Keratinocyte (primary cell): ENCODE measurements around the gene DUSP8. TPM values are rescaled to one million over a fixed set of nuclear protein-coding genes. Genes with fewer than 3 reads are reported as not detected.

Source experiments
- DNase-seq: peaks from one replicate; pipeline ENCODE4 v3.0.0-alpha.2; 2011; ENCODE audit warnings: low read depth, missing footprints, low spot score
- FAIRE-seq: peaks from 2 replicates; lab custom pipeline; 2011; peaks lifted over from hg19 to GRCh38; lab: Jason Lieb, UNC
- H2AFZ ChIP-seq: 2 replicates; pipeline ENCODE4 v1.6.0; 2012; ENCODE audit warnings: low read length, control low read depth, inconsistent platforms; ENCODE audit not compliant: control insufficient read depth
- H3K27ac ChIP-seq: 2 replicates; pipeline ENCODE4 v1.5.1; 2011; ENCODE audit warnings: low read length; ENCODE audit not compliant: control insufficient read depth, insufficient read depth
- H3K27me3 ChIP-seq: 3 replicates; pipeline ENCODE4 v1.6.0; 2011; ENCODE audit warnings: low read length; ENCODE audit not compliant: control insufficient read depth, insufficient read depth; ENCODE audit errors: extremely low read depth
- H3K36me3 ChIP-seq, 2 experiments: 2 replicates in 1 of 2; 3 replicates in 1 of 2; pipeline ENCODE4 v1.5.1; 2011; ENCODE audit warnings: low read length in 2 of 2, mild to moderate bottlenecking in 1 of 2; ENCODE audit not compliant: control insufficient read depth in 2 of 2, insufficient read depth in 2 of 2; ENCODE audit errors: extremely low read depth in 1 of 2
- H3K4me1 ChIP-seq: 3 replicates; pipeline ENCODE4 v1.5.1; 2011; ENCODE audit warnings: low read length; ENCODE audit not compliant: control insufficient read depth, insufficient read depth; ENCODE audit errors: extremely low read depth
- H3K4me2 ChIP-seq: 3 replicates; pipeline ENCODE4 v1.6.0; 2011; ENCODE audit warnings: low read depth, low read length; ENCODE audit not compliant: control insufficient read depth, insufficient read depth; ENCODE audit errors: extremely low read depth
- H3K4me3 ChIP-seq, 3 experiments: fragments of 200-600 bp in 1 of 3; sonication (generic) in 1 of 3; 2 replicates in 2 of 3; 3 replicates in 1 of 3; pipeline ENCODE4 v1.5.1; 2011 to 2016; ENCODE audit warnings: low read length in 3 of 3, mild to moderate bottlenecking in 3 of 3, control low read depth in 2 of 3, inconsistent platforms in 1 of 3, low read depth in 1 of 3, mixed read lengths in 1 of 3, mixed run types in 1 of 3, moderate library complexity in 1 of 3; ENCODE audit not compliant: control insufficient read depth in 2 of 3, insufficient read depth in 2 of 3; ENCODE audit errors: extremely low read depth in 1 of 3
- H3K79me2 ChIP-seq: 2 replicates; pipeline ENCODE4 v1.6.0; 2012; ENCODE audit warnings: low read length; ENCODE audit not compliant: control insufficient read depth, insufficient read depth
- H3K9ac ChIP-seq: 3 replicates; pipeline ENCODE4 v1.6.0; 2011; ENCODE audit warnings: low read length; ENCODE audit not compliant: control insufficient read depth, insufficient read depth; ENCODE audit errors: extremely low read depth
- H3K9me1 ChIP-seq: 3 replicates; pipeline ENCODE4 v1.6.0; 2011; ENCODE audit warnings: low read length; ENCODE audit not compliant: control insufficient read depth, insufficient read depth; ENCODE audit errors: extremely low read depth
- H3K9me3 ChIP-seq: 2 replicates; pipeline ENCODE4 v1.5.1; 2012; ENCODE audit warnings: low read depth, low read length; ENCODE audit not compliant: control insufficient read depth
- H4K20me1 ChIP-seq: 3 replicates; pipeline ENCODE4 v1.6.0; 2011; ENCODE audit warnings: low read length; ENCODE audit not compliant: control insufficient read depth, insufficient read depth; ENCODE audit errors: extremely low read depth
- CTCF ChIP-seq, 3 experiments: IDR thresholded peaks in 1 of 3; conservative IDR thresholded peaks in 1 of 3; optimal IDR thresholded peaks in 1 of 3; 2 replicates in 2 of 3; 3 replicates in 1 of 3; pipeline versions ENCODE3 to v1.5.1; 2011; ENCODE audit warnings: low read length in 3 of 3, mild to moderate bottlenecking in 3 of 3, moderate library complexity in 2 of 3, control low read depth in 1 of 3, inconsistent platforms in 1 of 3; ENCODE audit not compliant: insufficient read depth in 2 of 3; ENCODE audit errors: extremely low read depth in 1 of 3
- EZH2 ChIP-seq: IDR thresholded peaks from one replicate; pipeline ENCODE4 v1.6.1; 2012; ENCODE audit warnings: inconsistent platforms, mild to moderate bottlenecking, low read length, moderate library complexity
- dilution Hi-C: fragments of 300-500 bp; cut with MboI; formaldehyde crosslinking; loops from one replicate; pipeline ENCODE4 v1.7.0; 2020; ENCODE audit warnings: low sequenced_read_pairs; ENCODE audit not compliant: extremely low pct_ligation_motif_present
- polyA plus RNA-seq, 5 experiments: library from polyadenylated mRNA; depleted of rRNA in 3 of 5; stranded (reverse) in 3 of 5; stranded (forward) in 1 of 5; unstranded in 1 of 5; fragments of >200 nt; gene quantifications; 1 replicate in 1 of 5; 2 replicates in 3 of 5; 3 replicates in 1 of 5; pipeline versions ENCODE4 v1.2.1 to v1.2.3, GENCODE V29; 2011 to 2012; ENCODE audit warnings: missing spikeins in 2 of 5, low read depth in 1 of 5, low replicate concordance in 1 of 5

Gene DUSP8
- polyA plus RNA-seq, 1 donor (not counting 4 experiments of a cell fraction or from before 2014, with no cell fraction given), result 0.58 TPM

GRCh38 chr11:1516273-1517067, 55.6 kb downstream of the DUSP8 start:
- H3K9ac ChIP-seq, result no peak overlapping the region
- DNase-seq, result no peak
- TF ChIP-seq CTCF (optimal IDR thresholded peaks at IDR 0.05 in 1 of 3, IDR thresholded peaks at IDR 0.05 in 1 of 3, conservative IDR thresholded peaks at IDR 0.05 in 1 of 3; ENCODE audit: extremely low read depth in 1 of 3, insufficient read depth in 2 of 3, low read length in 3 of 3), result no peak
- TF ChIP-seq EZH2, result no peak
- dilution Hi-C loops, result no loop called here
- H3K9me3 ChIP-seq, result no peaks in the 10 kb centered on the region
- no peak overlapping the region for H3K27ac ChIP-seq
- H3K4me1 ChIP-seq, result peaks cover 14% of the 10 kb centered on the region
- no peak overlapping the region for H3K4me2 ChIP-seq
- no peaks in the 10 kb centered on the region for H3K27me3 ChIP-seq
- no peak overlapping the region for H2AFZ ChIP-seq
- peaks cover 80% of the 10 kb centered on the region for H3K79me2 ChIP-seq
- H4K20me1 ChIP-seq, result peaks cover 56% of the 10 kb centered on the region
- no peak overlapping the region for H3K4me3 ChIP-seq
- no peak for FAIRE-seq
- H3K36me3 ChIP-seq, result peaks cover 0 to 4% of the 10 kb centered on the region in 2 experiments
- H3K9me1 ChIP-seq, result peaks cover 3% of the 10 kb centered on the region

- dilution Hi-C loops, result no loop called here
- H3K79me2 ChIP-seq, result peaks cover 74% of the 10 kb centered on the region
- no peaks in the 10 kb centered on the region for H3K27me3 ChIP-seq
- FAIRE-seq, result peak; percentile 56
- TF ChIP-seq CTCF (optimal IDR thresholded peaks at IDR 0.05 in 1 of 3, IDR thresholded peaks at IDR 0.05 in 1 of 3, conservative IDR thresholded peaks at IDR 0.05 in 1 of 3; ENCODE audit: extremely low read depth in 1 of 3, insufficient read depth in 2 of 3, low read length in 3 of 3) (peak; percentile 89 to 99 (median 94)), EZH2 (no peak)
- no peak overlapping the region for H3K27ac ChIP-seq
- no peak overlapping the region for H3K4me3 ChIP-seq
- H3K9me3 ChIP-seq, result no peaks in the 10 kb centered on the region
- H2AFZ ChIP-seq, result no peak overlapping the region
- peak overlapping the region; percentile 39 for H3K4me2 ChIP-seq
- peaks cover 3% of the 10 kb centered on the region for H3K9me1 ChIP-seq
- no peak for DNase-seq
- peak overlapping the region; percentile 5 for H3K9ac ChIP-seq
- peaks cover 0 to 4% of the 10 kb centered on the region in 2 experiments for H3K36me3 ChIP-seq
- peaks cover 14% of the 10 kb centered on the region for H3K4me1 ChIP-seq
- peaks cover 52% of the 10 kb centered on the region for H4K20me1 ChIP-seq
These were observed 56.7 kb downstream of the DUSP8 start for GRCh38 chr11:1515082-1516060.
